ENCODE data around the gene ZNF652. TPM values are rescaled to one million over a fixed set of nuclear protein-coding genes. Genes with fewer than 3 reads are reported as not detected.

ZNF652 gene
- 10 to 100 TPM in 3 of 4 donors, 1 to 10 TPM in 1; 8.6 to 27.3 (median 17.6) TPM for polyA plus RNA-seq
- long read RNA-seq, donor 1: 0 reads
- long read RNA-seq, donor 2: 0 reads
- long read RNA-seq, donor 3, partial matches to known transcripts: 20 of 20 reads
- long read RNA-seq, donor 3, other reads (novel, unspliced or antisense): 0 of 20 reads
- long read RNA-seq, donor 4: 0 reads
- long read RNA-seq, donor 5: 0 reads
- long read RNA-seq, donor 6: 0 reads
- long read RNA-seq, donor 7: 0 reads
- long read RNA-seq, donor 8: 0 reads
- long read RNA-seq, donor 9, full-length matches to known transcripts: 1 of 1 reads
- long read RNA-seq, donor 9, partial matches to known transcripts: 0 of 1 reads
- long read RNA-seq, donor 9, other reads (novel, unspliced or antisense): 0 of 1 reads
- long read RNA-seq, donor 10: 0 reads

DNA sequence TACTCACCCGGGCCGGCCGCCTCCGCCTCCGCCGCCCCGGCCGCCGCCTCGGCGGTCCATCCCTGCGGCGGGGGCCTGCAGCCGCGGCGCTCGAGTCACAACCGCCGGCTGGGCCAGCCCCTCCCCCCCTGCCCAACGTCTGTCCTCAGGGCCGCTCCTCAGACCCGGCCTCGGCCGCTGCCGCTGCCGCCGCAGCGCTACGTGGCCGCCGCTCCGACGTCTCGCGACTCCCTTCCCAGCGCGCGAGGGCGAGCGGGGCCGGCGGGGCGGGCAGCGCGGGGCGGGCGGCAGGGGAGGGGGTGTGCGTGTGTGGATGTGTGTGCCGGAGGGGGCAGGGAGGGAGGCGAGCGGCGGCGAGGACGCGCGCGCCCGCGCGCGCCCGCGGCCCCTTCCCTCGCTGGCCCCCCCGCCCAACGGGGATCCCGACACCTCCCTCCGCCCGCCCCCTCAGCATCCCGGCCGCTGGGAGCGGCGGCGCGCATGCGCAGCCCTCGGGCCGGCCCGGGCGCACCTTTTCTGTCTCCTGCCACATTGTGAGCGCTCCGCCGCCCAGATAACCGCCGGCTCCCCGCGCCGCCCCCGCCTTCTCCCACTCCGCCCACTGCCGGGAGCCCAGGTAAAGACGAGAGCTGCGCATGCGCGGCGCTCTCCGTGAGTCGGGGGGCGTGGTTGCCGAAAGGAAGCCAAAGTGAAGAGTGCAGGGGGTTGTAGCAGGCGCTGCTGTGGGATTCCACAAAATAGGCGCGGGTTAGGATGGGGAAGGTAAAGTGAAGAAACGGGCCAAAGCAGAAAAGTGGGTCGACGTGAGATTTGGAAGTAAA, at the start of gene ZNF652:
Gene ZNF652 (minus strand): TSS at position 349 of the 821 bp plus-strand sequence. CDS start 44,525 bp downstream, outside the sequence.
- 0 to 1% (median 1%) methylated on average over 41 to 106 of the region's 106 CpGs for WGBS, 3 donors
- Histone ChIP-seq H3K27me3 (ENCODE audit: control insufficient read depth in 3 of 3, insufficient read depth in 3 of 3, low read length in 3 of 3) (no peaks in the 10 kb centered on the region), H3K9me3 (ENCODE audit: control insufficient read depth in 2 of 2, insufficient read depth in 1 of 2, low read depth in 1 of 2, low read length in 1 of 2) (no peaks in the 10 kb centered on the region), H3K4me3 (ENCODE audit: low read depth in 1 of 3, low read length in 3 of 3) (peak within 1 kb of the TSS; percentile 94 to 100 (median 97)), H3K27ac (ENCODE audit: low read depth in 1 of 3, low read length in 2 of 3) (peak within 1 kb of the TSS; percentile 89 to 98 (median 89)), H3K36me3 (ENCODE audit: control insufficient read depth in 3 of 3, insufficient read depth in 2 of 3, low read depth in 1 of 3, low read length in 3 of 3) (no peaks in the 10 kb centered on the region), H3K4me1 (ENCODE audit: control insufficient read depth in 3 of 3, insufficient read depth in 2 of 3, low read depth in 1 of 3, low read length in 2 of 3) (peaks cover 3 to 20% (median 6%) of the 10 kb centered on the region in 3 donors)
- peak; percentile 97 to 98 for DNase-seq
- no peak for FAIRE-seq

DNA sequence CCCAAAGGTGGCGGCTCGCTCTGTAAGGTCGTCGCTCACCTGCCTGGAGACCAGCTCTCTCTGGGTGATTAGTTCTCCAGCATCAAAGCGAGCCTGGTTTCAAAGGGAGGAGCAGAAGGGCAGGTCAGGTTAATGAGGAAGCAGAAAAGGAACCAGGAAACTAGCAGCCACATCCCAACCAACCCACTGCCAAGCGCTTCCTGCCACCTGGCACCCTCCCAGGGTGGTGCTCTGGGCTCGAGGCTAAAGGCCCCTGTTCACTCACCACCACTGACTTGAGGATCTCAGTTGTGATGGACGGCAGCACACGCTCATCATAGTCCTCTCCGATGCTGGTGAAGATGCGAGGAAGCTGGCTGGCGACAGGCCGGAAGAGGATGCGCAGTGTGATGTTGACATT, 47.0 kb upstream of the ZNF652 start:
- H3K4me1 ChIP-seq (ENCODE audit: control insufficient read depth in 3 of 3, insufficient read depth in 2 of 3, low read depth in 1 of 3, low read length in 2 of 3): peaks cover 0 to 8% (median 4%) of the 10 kb centered on the region in 3 donors
- no peaks in the 10 kb centered on the region for H3K27me3 ChIP-seq (ENCODE audit: control insufficient read depth in 3 of 3, insufficient read depth in 3 of 3, low read length in 3 of 3)
- WGBS, 3 donors: 52 to 70% (median 64%) methylated on average over 14 of the region's 14 CpGs
- FAIRE-seq: no peak
- peak overlapping the region in 1 of 3 donors; percentile 73 for H3K27ac ChIP-seq (ENCODE audit: low read depth in 1 of 3, low read length in 2 of 3)
- no peak overlapping the region for H3K4me3 ChIP-seq (ENCODE audit: low read depth in 1 of 3, low read length in 3 of 3)
- no peaks in the 10 kb centered on the region for H3K9me3 ChIP-seq (ENCODE audit: control insufficient read depth in 2 of 2, insufficient read depth in 1 of 2, low read depth in 1 of 2, low read length in 1 of 2)
- peaks cover 9 to 71% (median 12%) of the 10 kb centered on the region in 3 donors for H3K36me3 ChIP-seq (ENCODE audit: control insufficient read depth in 3 of 3, insufficient read depth in 2 of 3, low read depth in 1 of 3, low read length in 3 of 3)
- peak in 1 of 2 donors; percentile 71 for DNase-seq

DNA sequence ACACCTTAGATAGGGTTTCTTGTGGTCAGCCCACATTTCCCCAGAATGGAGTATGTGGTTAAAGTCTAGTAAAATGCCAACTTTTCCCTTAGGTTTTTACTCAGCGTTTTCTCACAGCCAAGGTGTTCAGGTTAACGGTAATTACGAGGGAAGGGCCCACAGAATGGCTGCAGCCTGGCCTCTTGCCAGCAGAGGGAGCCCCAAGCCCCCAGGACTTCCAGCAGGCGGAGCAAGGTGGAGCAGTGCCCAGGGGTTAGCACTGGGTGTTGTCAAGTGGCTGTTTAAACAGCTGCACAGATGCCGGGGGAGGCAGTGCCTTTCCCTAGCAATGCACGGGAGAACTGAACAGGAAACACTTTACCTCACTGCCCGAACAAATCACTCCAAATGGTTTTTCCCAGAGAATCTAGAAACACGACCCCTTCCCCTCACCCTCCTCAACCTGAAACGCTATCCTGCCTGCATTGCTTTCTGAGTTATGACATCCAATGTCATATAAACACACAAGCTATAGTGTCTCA, 46.0 kb upstream of the ZNF652 start:
- FAIRE-seq (no peak), DNase-seq (peak; percentile 85 to 90)
- H3K4me1 ChIP-seq (ENCODE audit: control insufficient read depth in 3 of 3, insufficient read depth in 2 of 3, low read depth in 1 of 3, low read length in 2 of 3): peaks cover 0 to 3% (median 0%) of the 10 kb centered on the region in 3 donors
- H3K27ac ChIP-seq (ENCODE audit: low read depth in 1 of 3, low read length in 2 of 3): peak overlapping the region in 1 of 3 donors; percentile 73
- H3K9me3 ChIP-seq (ENCODE audit: control insufficient read depth in 2 of 2, insufficient read depth in 1 of 2, low read depth in 1 of 2, low read length in 1 of 2): no peaks in the 10 kb centered on the region
- H3K4me3 ChIP-seq (ENCODE audit: low read depth in 1 of 3, low read length in 3 of 3): no peak overlapping the region
- H3K27me3 ChIP-seq (ENCODE audit: control insufficient read depth in 3 of 3, insufficient read depth in 3 of 3, low read length in 3 of 3): no peaks in the 10 kb centered on the region
- WGBS, 3 donors: 5 to 16% (median 12%) methylated on average over 9 of the region's 9 CpGs
- peaks cover 9 to 78% (median 16%) of the 10 kb centered on the region in 3 donors for H3K36me3 ChIP-seq (ENCODE audit: control insufficient read depth in 3 of 3, insufficient read depth in 2 of 3, low read depth in 1 of 3, low read length in 3 of 3)

DNA sequence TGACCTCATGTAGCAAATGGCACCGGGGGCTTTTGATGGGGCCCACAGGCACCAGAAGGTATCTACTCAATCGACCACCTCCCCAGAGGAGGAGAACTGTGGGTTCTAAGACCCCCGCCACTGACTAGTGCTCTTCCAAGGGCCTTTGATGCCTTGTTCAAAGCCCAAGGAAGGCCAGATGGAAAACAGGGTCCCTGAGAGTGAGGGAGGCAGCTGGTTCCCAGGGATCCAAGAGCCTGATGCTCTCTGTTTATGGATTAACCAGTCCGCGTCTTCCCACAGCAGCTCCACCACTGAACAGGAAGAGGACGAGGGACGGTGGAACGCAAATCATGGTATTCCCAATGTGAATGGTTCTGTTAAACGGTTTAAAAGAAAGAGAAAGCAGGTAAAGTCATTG, 45.0 kb upstream of the ZNF652 start:
- FAIRE-seq: no peak
- H3K36me3 ChIP-seq (ENCODE audit: control insufficient read depth in 3 of 3, insufficient read depth in 2 of 3, low read depth in 1 of 3, low read length in 3 of 3): peaks cover 9 to 80% (median 16%) of the 10 kb centered on the region in 3 donors

DNA sequence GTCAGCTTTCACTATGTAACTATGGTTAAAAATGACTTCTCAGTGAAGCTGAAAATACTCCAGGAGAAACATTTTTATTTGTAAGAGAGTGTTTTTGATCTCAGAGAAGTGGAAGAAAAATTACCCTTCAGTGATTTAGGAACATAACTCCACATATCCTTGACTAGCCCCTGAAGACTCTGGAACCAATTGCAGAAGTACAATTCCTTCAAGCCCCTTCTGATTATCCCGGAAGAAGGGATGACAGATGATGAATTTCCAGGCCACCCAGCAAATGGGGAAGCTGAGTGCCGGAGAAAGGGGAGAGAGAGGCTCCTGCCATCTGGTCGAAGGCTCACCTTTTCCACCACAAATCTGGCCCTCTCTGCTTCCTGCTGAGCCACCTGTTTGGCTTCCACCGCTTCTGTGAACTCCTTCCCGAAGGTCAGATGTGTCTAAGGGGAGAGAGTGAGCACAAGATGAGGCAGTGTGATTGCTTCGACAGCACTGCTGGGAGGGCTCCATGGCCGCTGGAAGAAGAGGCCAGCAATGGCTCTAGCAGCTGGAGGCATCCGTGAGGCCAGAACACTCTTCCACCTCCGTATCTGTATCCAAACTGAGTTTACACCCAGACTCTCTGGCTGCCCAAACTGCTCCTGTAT, 44.5 kb upstream of the ZNF652 start:
- DNase-seq (no peak), FAIRE-seq (no peak)
- no peak overlapping the region for H3K27ac ChIP-seq (ENCODE audit: low read depth in 1 of 3, low read length in 2 of 3)
- H3K9me3 ChIP-seq (ENCODE audit: control insufficient read depth in 2 of 2, insufficient read depth in 1 of 2, low read depth in 1 of 2, low read length in 1 of 2): no peaks in the 10 kb centered on the region
- 93 to 95% (median 94%) methylated on average over 9 of the region's 9 CpGs for WGBS, 3 donors
- peaks cover 9 to 80% (median 16%) of the 10 kb centered on the region in 3 donors for H3K36me3 ChIP-seq (ENCODE audit: control insufficient read depth in 3 of 3, insufficient read depth in 2 of 3, low read depth in 1 of 3, low read length in 3 of 3)
- no peaks in the 10 kb centered on the region for H3K27me3 ChIP-seq (ENCODE audit: control insufficient read depth in 3 of 3, insufficient read depth in 3 of 3, low read length in 3 of 3)
- H3K4me1 ChIP-seq (ENCODE audit: control insufficient read depth in 3 of 3, insufficient read depth in 2 of 3, low read depth in 1 of 3, low read length in 2 of 3): peaks cover 0 to 3% (median 0%) of the 10 kb centered on the region in 3 donors
- no peak overlapping the region for H3K4me3 ChIP-seq (ENCODE audit: low read depth in 1 of 3, low read length in 3 of 3)

More for the DNA sequence above, 45.0 kb upstream of the ZNF652 start:
- Histone ChIP-seq H3K27ac (ENCODE audit: low read depth in 1 of 3, low read length in 2 of 3) (no peak overlapping the region), H3K9me3 (ENCODE audit: control insufficient read depth in 2 of 2, insufficient read depth in 1 of 2, low read depth in 1 of 2, low read length in 1 of 2) (no peaks in the 10 kb centered on the region), H3K4me1 (ENCODE audit: control insufficient read depth in 3 of 3, insufficient read depth in 2 of 3, low read depth in 1 of 3, low read length in 2 of 3) (peaks cover 0 to 3% (median 0%) of the 10 kb centered on the region in 3 donors), H3K27me3 (ENCODE audit: control insufficient read depth in 3 of 3, insufficient read depth in 3 of 3, low read length in 3 of 3) (no peaks in the 10 kb centered on the region), H3K4me3 (ENCODE audit: low read depth in 1 of 3, low read length in 3 of 3) (no peak overlapping the region)
- 93 to 96% (median 94%) methylated on average over 9 of the region's 9 CpGs for WGBS, 3 donors
- no peak for DNase-seq

DNA sequence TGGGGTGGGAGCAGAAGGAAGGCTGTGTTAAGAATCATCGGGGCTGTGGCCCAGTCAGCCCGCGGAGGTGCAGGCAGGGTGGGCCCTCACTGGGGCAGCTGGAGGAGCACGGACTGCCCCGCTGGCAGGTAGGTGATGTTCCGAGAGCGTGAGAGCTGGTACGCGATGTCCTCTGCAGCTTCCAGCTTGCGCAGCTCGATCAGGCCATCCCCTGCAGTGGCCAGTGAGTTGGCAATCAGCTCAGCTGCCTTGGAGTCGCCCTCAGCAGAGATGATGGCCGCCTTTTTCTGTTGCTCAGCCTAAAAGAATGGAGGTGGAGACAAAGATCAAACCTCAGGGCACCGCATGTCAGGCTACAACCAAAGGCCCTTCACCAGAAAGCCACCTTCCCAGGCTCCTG, 42.9 kb upstream of the ZNF652 start:
- Histone ChIP-seq H3K4me3 (ENCODE audit: low read depth in 1 of 3, low read length in 3 of 3) (no peak overlapping the region), H3K27ac (ENCODE audit: low read depth in 1 of 3, low read length in 2 of 3) (no peak overlapping the region), H3K36me3 (ENCODE audit: control insufficient read depth in 3 of 3, insufficient read depth in 2 of 3, low read depth in 1 of 3, low read length in 3 of 3) (peaks cover 9 to 65% (median 12%) of the 10 kb centered on the region in 3 donors), H3K9me3 (ENCODE audit: control insufficient read depth in 2 of 2, insufficient read depth in 1 of 2, low read depth in 1 of 2, low read length in 1 of 2) (no peaks in the 10 kb centered on the region), H3K27me3 (ENCODE audit: control insufficient read depth in 3 of 3, insufficient read depth in 3 of 3, low read length in 3 of 3) (no peaks in the 10 kb centered on the region), H3K4me1 (ENCODE audit: control insufficient read depth in 3 of 3, insufficient read depth in 2 of 3, low read depth in 1 of 3, low read length in 2 of 3) (peaks cover 0 to 3% (median 0%) of the 10 kb centered on the region in 3 donors)
- DNase-seq: no peak
- 95 to 97% (median 96%) methylated on average over 14 of the region's 14 CpGs for WGBS, 3 donors
- no peak for FAIRE-seq

DNA sequence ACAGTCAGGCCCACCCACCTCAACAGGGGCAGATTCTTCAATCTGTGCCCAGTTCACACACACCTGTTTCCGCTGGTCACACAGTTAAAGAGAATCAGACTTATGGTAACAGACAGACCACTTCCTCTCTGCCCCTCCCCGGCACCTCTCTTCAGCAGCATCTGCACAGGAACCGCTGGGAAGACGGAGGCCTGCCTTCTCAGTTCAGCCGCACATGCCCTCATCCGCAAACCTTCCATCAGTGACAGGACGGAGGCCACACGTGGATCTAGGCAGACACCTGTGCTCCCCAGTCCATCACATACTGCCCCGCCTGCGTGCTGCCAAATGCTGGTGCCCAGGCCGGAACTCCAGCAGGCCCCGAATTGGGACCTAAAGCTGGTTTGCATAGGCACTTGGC, 42.3 kb upstream of the ZNF652 start:
- Histone ChIP-seq H3K27me3 (ENCODE audit: control insufficient read depth in 3 of 3, insufficient read depth in 3 of 3, low read length in 3 of 3) (no peaks in the 10 kb centered on the region), H3K4me3 (ENCODE audit: low read depth in 1 of 3, low read length in 3 of 3) (no peak overlapping the region), H3K27ac (ENCODE audit: low read depth in 1 of 3, low read length in 2 of 3) (peak overlapping the region in 1 of 3 donors; percentile 61), H3K36me3 (ENCODE audit: control insufficient read depth in 3 of 3, insufficient read depth in 2 of 3, low read depth in 1 of 3, low read length in 3 of 3) (peaks cover 9 to 61% (median 12%) of the 10 kb centered on the region in 3 donors), H3K4me1 (ENCODE audit: control insufficient read depth in 3 of 3, insufficient read depth in 2 of 3, low read depth in 1 of 3, low read length in 2 of 3) (peaks cover 0 to 3% (median 0%) of the 10 kb centered on the region in 3 donors), H3K9me3 (ENCODE audit: control insufficient read depth in 2 of 2, insufficient read depth in 1 of 2, low read depth in 1 of 2, low read length in 1 of 2) (no peaks in the 10 kb centered on the region)
- FAIRE-seq (no peak), DNase-seq (no peak)
- WGBS, 3 donors: 74 to 82% (median 81%) methylated on average over 12 of the region's 12 CpGs

Measured in small intestine (tissue), 16 donors.